ENCODE data around the gene ADAMTS8. TPM values are rescaled to one million over a fixed set of nuclear protein-coding genes. Genes with fewer than 3 reads are reported as not detected.

Gene ADAMTS8
- total RNA-seq, 1 experiment from 2014 or later: not detected

DNA sequence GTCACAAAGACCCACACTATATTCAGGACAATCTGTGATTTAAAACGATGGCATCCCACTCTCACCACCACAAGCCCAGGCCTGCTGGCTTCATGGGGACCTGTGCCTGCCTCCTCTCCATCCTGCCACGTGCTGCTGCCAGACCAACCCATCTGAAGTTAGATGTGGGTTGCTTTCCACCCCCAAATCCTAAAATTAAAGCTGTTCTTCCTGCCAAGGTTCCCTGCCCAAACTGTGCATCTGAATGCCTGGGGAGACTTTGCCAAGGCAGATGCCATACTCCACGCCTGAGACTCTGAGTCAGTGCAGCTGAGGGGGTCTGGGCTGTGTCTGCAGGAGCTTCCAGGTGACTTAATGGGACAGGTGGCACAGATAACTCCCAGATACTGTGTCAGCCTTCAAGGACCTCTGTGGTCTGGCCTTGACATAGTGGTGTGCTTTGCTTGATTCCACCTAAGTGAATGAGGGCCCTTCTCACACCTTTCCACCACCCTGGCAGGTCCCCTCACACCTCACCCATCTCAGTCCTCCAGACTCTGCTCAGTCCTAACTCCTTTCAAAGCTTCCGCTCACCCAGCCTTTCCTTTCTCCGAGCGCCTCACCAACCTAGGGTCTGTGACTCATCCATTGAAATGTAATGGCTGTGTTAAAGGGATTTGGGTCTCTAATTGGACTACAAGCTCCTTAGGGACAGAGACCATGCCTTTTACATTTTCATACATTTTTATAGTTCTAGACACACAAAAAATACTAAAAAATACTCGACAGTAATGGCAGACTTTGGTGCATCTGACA lies 18.6 kb downstream of the ADAMTS8 start:
- Mint-ChIP-seq H3K4me3 (ENCODE audit: low read depth, unreplicated experiment) (no peak overlapping the region), H3K9me3 (ENCODE audit: low read depth, unreplicated experiment) (no peaks in the 10 kb centered on the region), H3K4me1 (ENCODE audit: low read depth, unreplicated experiment) (no peaks in the 10 kb centered on the region), H3K27ac (ENCODE audit: unreplicated experiment) (no peak overlapping the region), H3K27me3 (ENCODE audit: unreplicated experiment) (peaks cover 58% of the 10 kb centered on the region), H3K36me3 (ENCODE audit: insufficient read depth, unreplicated experiment) (no peaks in the 10 kb centered on the region)
- no peak for DNase-seq
- no TSS peak for BruUV-seq (replicated peaks)
- CTCF ChIA-PET: no interaction called here
- TF ChIP-seq, protein P1, sequence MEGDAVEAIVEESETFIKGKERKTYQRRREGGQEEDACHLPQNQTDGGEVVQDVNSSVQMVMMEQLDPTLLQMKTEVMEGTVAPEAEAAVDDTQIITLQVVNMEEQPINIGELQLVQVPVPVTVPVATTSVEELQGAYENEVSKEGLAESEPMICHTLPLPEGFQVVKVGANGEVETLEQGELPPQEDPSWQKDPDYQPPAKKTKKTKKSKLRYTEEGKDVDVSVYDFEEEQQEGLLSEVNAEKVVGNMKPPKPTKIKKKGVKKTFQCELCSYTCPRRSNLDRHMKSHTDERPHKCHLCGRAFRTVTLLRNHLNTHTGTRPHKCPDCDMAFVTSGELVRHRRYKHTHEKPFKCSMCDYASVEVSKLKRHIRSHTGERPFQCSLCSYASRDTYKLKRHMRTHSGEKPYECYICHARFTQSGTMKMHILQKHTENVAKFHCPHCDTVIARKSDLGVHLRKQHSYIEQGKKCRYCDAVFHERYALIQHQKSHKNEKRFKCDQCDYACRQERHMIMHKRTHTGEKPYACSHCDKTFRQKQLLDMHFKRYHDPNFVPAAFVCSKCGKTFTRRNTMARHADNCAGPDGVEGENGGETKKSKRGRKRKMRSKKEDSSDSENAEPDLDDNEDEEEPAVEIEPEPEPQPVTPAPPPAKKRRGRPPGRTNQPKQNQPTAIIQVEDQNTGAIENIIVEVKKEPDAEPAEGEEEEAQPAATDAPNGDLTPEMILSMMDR (IDR thresholded peaks at IDR 0.05; ENCODE audit: unreplicated experiment): no peak
- intact Hi-C loops (cut with micrococcal nuclease; ENCODE audit: unreplicated experiment): no loop called here

DNA sequence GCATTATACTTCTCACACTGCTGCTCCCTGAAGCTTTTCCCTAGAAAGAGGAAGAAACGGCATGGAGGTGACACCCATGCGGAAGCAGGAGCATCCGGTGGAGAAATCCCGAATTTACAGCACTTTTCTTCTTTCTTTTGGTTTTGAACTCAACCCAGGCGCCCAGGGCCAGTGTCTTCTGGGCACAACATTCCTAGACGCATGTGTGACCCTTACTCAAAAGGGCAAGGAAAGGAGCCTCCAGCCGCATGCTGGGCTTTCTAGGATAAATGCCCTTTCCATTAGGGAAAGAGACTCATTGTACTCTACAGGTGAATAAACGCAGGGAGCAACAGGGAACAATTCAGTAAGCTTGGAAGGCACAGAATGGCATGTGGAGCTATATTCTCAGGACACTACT lies 19.5 kb downstream of the ADAMTS8 start:
- DNase-seq: no peak
- Mint-ChIP-seq H3K27ac (ENCODE audit: unreplicated experiment) (no peak overlapping the region), H3K4me1 (ENCODE audit: low read depth, unreplicated experiment) (no peaks in the 10 kb centered on the region), H3K36me3 (ENCODE audit: insufficient read depth, unreplicated experiment) (no peaks in the 10 kb centered on the region), H3K4me3 (ENCODE audit: low read depth, unreplicated experiment) (no peak overlapping the region), H3K9me3 (ENCODE audit: low read depth, unreplicated experiment) (no peaks in the 10 kb centered on the region), H3K27me3 (ENCODE audit: unreplicated experiment) (peaks cover 55% of the 10 kb centered on the region)
- intact Hi-C loops (cut with micrococcal nuclease; ENCODE audit: unreplicated experiment): no loop called here
- TF ChIP-seq, protein P1 (IDR thresholded peaks at IDR 0.05; ENCODE audit: unreplicated experiment): no peak
- CTCF ChIA-PET: no interaction called here
- no TSS peak for BruUV-seq (replicated peaks)

DNA sequence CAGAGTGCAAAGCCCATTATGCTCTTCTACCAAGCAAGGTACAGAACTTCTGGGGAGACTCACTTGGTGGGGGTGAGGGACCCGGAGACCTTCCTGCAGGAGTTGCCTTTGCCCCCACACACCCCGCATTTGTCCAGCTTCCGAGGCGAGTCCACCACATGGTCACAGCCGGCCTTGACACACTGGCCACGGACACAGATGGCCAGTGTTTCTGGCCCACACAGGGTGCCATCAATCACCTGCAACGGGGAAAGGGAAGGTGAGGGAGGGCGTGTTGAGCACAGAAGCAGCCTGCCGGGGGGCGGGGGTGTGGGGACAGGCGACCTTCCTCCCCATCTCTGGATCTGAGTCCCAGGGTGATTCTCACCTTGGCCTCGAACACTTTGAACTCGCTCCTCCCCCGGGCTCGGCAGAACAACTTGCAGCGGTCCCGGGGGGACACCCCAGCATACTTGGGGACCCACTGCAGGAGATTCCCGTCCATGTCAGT lies 20.0 kb downstream of the ADAMTS8 start:
- Mint-ChIP-seq H3K27ac (ENCODE audit: unreplicated experiment) (no peak overlapping the region), H3K4me1 (ENCODE audit: low read depth, unreplicated experiment) (no peaks in the 10 kb centered on the region), H3K27me3 (ENCODE audit: unreplicated experiment) (peaks cover 56% of the 10 kb centered on the region), H3K9me3 (ENCODE audit: low read depth, unreplicated experiment) (no peaks in the 10 kb centered on the region), H3K36me3 (ENCODE audit: insufficient read depth, unreplicated experiment) (no peaks in the 10 kb centered on the region), H3K4me3 (ENCODE audit: low read depth, unreplicated experiment) (no peak overlapping the region)
- TF ChIP-seq, protein P1 (IDR thresholded peaks at IDR 0.05; ENCODE audit: unreplicated experiment): no peak
- CTCF ChIA-PET: no interaction called here
- BruUV-seq (replicated peaks): no TSS peak
- no peak for DNase-seq
- intact Hi-C loops (cut with micrococcal nuclease; ENCODE audit: unreplicated experiment): no loop called here

DNA sequence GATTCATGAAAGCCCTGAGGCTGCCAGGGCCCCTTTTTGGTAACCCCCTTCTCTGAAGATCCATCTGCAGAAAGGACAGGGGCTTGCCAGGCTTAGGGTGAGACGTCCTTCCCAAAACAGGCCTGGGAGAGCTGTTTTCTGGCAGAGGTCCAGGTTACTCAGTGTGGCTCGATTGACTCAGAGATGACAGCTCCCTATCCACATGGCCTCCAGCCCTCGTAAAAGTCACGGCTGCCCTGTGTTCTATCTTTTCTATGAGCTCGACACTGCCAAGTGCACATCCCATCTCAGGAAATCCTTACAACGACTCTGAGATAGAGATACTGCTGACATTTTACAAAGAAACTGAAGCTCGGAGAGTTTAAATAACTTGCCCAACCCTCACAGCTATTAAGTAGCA lies 20.4 kb downstream of the ADAMTS8 start:
- Mint-ChIP-seq H3K27me3 (ENCODE audit: unreplicated experiment) (peaks cover 60% of the 10 kb centered on the region), H3K36me3 (ENCODE audit: insufficient read depth, unreplicated experiment) (no peaks in the 10 kb centered on the region), H3K4me1 (ENCODE audit: low read depth, unreplicated experiment) (no peaks in the 10 kb centered on the region), H3K4me3 (ENCODE audit: low read depth, unreplicated experiment) (no peak overlapping the region), H3K27ac (ENCODE audit: unreplicated experiment) (no peak overlapping the region), H3K9me3 (ENCODE audit: low read depth, unreplicated experiment) (no peaks in the 10 kb centered on the region)
- TF ChIP-seq, protein P1 (IDR thresholded peaks at IDR 0.05; ENCODE audit: unreplicated experiment): no peak
- intact Hi-C loops (cut with micrococcal nuclease; ENCODE audit: unreplicated experiment): no loop called here
- no peak for DNase-seq
- CTCF ChIA-PET: no interaction called here
- BruUV-seq (replicated peaks): no TSS peak

All from Calu3 (cell line).